ENCODE data around the gene EML4. TPM values are rescaled to one million over a fixed set of nuclear protein-coding genes. Genes with fewer than 3 reads are reported as not detected.
"Not testable (repeated sequence)": the region's sequence is repeated elsewhere in the genome, so short reads cannot be mapped to it uniquely, and the experiment has no call there.

Gene EML4, protein sequence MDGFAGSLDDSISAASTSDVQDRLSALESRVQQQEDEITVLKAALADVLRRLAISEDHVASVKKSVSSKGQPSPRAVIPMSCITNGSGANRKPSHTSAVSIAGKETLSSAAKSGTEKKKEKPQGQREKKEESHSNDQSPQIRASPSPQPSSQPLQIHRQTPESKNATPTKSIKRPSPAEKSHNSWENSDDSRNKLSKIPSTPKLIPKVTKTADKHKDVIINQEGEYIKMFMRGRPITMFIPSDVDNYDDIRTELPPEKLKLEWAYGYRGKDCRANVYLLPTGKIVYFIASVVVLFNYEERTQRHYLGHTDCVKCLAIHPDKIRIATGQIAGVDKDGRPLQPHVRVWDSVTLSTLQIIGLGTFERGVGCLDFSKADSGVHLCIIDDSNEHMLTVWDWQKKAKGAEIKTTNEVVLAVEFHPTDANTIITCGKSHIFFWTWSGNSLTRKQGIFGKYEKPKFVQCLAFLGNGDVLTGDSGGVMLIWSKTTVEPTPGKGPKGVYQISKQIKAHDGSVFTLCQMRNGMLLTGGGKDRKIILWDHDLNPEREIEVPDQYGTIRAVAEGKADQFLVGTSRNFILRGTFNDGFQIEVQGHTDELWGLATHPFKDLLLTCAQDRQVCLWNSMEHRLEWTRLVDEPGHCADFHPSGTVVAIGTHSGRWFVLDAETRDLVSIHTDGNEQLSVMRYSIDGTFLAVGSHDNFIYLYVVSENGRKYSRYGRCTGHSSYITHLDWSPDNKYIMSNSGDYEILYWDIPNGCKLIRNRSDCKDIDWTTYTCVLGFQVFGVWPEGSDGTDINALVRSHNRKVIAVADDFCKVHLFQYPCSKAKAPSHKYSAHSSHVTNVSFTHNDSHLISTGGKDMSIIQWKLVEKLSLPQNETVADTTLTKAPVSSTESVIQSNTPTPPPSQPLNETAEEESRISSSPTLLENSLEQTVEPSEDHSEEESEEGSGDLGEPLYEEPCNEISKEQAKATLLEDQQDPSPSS
- 23.5 and 25.3 TPM in 2 replicates for total RNA-seq

- DNase-seq (ENCODE audit: low read depth, low spot score), result peak; percentile 50
Observed at GRCh38 chr2:42169100-42169873, at the start of gene EML4. Gene EML4, plus strand, starts transcription at chr2:42169353. Its CDS starts 259 bp downstream, at chr2:42169612.

GRCh38 chr2:42123426-42123825 is 45.7 kb upstream of the EML4 start:
- no peak for DNase-seq (ENCODE audit: low read depth, low spot score)

- DNase-seq (ENCODE audit: low read depth, low spot score), result no peak
Observed at GRCh38 chr2:42124011-42124785, 45.0 kb upstream of the EML4 start.

DNA sequence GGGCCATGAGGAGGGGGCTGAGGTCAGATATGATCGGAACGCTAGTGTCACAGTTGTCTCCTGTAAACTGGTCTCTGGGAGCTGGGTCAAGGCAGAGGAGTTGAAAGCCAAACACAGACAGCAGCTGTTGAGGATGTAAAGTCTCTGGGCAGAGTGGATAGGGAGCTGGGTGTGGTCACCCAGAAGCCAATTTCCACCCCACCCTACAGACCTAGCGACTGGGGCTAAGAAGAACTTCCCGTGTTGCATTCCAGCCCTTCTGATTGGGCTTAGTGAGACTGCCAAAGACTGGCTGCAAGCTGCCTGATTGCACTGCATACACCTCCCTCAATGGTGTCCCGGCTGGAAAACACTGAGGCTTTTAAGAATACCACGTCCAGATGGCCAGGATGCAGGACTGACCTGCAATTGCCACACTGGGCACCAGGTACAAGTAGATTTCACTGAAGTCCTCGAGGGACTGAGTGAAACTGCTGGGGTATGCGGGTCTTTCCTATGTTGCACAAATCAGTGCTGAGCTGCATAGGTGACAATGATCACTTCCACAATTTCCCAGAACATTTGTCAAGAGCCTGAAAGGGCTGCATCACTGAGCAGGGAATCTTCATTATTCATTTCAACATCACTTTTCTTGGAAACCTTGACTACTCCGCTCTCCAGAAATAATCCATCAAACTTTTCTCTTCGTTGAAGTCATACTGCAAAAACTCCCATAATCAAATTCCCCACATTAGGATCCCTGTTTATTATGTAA is 43.1 kb upstream of the EML4 start:
- no peak for DNase-seq (ENCODE audit: low read depth, low spot score)

- not testable (repeated sequence) for DNase-seq (ENCODE audit: low read depth, low spot score)
Observed at GRCh38 chr2:42126873-42127272, 42.3 kb upstream of the EML4 start.

- no peak for DNase-seq (ENCODE audit: low read depth, low spot score)
Observed at GRCh38 chr2:42127425-42128424, 41.4 kb upstream of the EML4 start.

DNA sequence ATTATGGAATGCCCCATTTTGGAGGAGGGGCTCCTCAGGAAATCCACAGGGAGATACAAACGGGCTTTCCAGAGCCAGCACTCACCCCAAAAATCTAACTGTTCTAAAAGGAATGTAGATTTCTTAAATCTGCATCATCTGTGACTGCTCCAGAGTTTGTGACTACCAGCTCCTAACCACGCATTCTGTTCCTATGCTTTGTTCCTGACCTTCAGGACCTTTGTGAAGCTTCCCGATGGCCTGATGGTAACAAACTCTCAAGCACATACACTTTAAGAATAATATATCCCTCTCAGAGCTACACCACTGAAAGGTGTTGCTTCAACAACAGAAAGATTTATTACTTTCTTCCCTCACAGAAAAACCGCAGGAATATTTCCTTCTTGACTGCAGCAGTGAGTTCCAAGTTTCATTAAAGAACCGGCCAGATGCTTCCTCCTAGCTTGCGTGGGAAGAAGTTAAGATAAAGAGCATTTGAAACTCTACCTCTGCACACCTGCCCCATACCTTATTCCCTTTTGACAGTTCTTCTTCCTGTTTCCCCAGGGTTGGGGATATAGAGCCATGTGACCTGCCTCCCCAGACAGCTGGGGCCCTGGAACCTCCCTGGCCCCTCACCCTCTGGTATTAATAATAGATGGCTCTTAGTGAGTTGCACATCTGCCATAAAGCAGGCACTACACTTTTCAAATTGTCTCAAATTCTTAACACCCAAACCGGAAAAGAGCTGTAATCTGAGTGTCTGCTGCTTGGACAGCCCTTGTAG is 40.2 kb upstream of the EML4 start:
- no peak for DNase-seq (ENCODE audit: low read depth, low spot score)

- DNase-seq (ENCODE audit: low read depth, low spot score), result no peak
Observed at GRCh38 chr2:42129487-42129852, 39.7 kb upstream of the EML4 start.

DNA sequence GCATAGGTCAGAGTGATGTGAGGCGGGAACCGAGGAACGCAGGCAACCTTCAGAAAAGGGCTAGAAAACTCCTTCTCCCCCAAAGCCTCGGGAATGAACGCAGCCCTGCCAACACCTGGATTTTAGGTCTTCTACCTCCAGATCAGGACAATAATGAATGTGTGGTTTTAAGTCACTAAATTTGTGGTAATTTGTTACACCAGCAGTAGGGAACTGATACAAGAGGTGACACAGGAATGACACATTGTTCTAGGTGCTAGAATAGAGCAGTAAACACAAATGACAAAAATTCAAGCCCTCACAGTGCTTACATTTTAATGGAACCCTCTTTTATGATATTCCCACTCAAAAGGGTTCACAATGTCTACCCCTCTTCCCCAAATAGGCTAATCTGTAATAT is 39.2 kb upstream of the EML4 start:
- no peak for DNase-seq (ENCODE audit: low read depth, low spot score)

GRCh38 chr2:42130858-42131257 is 38.3 kb upstream of the EML4 start:
- not testable (repeated sequence) for DNase-seq (ENCODE audit: low read depth, low spot score)

DNA sequence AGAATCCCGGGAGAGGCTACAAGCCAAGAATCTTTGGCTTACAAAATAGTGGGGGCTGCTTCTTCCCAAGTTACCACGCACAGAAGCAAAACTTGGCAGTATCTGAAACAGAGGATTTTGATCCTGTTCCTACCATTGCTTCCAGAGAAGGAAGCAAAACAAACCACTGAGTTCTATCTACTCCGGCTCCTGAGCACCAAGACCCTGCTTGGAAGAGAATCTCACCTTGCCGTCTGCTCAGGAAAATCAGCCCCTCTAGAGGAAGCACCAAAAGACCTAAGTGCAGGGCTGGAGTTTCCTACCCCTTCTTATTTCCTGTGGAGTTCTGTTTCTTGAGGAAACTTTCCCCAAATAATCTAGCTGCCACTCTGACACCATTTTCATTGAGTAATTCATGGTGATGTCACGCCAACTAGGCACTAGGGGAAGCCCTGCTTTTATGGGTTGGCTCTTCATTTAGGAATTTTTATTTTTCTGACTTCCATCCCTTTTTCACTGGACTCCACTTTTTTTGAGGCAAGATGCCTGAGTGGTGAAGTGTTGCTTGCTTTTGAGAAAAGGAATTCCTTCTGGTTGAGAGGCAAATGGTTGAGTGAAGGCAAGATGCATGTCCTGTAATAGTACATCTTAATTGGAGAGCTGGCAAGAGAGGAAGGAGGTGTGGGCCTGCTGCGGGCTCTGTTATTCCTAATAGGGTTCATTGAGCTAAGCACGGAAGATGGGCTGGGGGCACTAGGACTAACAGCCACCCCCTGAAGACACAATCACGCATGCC is 36.8 kb upstream of the EML4 start:
- no peak for DNase-seq (ENCODE audit: low read depth, low spot score)

- peak; percentile 47 for DNase-seq (ENCODE audit: low read depth, low spot score)
Observed at GRCh38 chr2:42132966-42133641, 36.0 kb upstream of the EML4 start.

DNA sequence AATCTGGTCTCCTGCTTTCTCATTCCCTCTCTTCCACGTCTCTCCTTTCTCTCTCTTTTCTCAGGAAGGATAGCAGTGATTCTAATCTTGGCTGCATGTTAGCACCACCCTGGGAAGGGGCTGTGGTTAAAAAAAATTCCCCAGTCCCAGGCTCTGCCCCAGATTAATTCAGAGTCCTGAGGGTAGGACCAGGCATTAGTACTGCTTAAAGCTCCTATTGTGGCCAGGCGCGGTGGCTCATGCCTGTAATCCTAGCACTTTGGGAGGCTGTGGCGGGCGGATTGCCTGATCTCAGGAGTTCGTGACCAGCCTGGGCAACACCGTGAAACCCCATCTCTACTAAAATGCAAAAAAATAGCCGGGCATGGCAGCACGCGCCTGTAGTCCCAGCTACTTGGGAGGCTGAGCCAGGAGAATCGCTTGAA is 35.4 kb upstream of the EML4 start:
- no peak for DNase-seq (ENCODE audit: low read depth, low spot score)

GRCh38 chr2:42134401-42134932 is 34.7 kb upstream of the EML4 start:
- DNase-seq (ENCODE audit: low read depth, low spot score), result not testable (repeated sequence)

DNA sequence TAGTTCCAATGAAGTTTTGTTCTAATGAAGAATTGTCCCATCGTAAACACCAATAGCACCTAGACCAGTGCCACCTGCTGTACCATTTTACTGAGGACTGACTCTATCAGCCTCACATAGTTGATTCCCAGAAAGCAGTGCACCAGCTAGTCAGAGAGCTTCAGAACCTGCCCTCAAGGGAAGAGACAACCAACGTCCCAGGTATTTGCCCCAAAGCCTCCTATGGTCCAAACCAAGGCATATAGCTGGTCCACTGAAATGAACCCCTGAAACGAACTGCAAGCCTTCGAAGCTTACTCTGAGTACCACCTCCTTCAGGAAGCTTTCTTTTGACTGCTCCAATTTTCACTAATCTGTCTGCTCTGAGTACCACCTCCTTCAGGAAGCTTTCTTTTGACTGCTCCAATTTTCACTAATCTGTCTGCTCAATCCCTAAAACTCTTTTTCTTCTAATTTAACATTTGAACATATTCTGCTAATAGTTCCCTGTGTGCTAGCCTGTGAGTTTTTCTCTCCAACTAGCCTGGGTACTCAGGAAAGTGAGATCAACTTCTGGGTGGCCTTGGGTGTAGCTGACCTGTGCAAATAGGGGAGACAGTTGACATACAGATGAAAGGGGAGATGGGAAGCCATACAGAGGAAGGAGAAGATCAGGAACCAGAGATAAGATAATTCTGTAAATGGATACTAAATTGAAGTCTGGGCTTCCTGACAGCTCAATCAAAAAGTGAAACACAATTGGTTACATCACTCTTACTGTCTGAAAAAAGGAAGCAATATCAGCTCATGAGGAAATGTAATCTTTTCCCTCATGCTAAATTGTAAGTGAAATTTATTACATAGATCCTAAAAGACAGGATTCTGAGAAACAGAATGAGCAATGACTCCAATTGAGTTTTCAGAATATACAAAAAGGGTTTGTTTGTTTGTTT is 33.5 kb upstream of the EML4 start:
- no peak for DNase-seq (ENCODE audit: low read depth, low spot score)
